DND-41 (cell line): ENCODE data around the gene RSPH6A.

ENCODE experiments used
- EZH2 ChIP-seq: IDR thresholded peaks from 3 replicates; pipeline ENCODE4 v1.6.1; 2012; ENCODE audit warnings: borderline replicate concordance, low read depth, mild to moderate bottlenecking, moderate library complexity, low read length, inconsistent platforms; ENCODE audit not compliant: severe bottlenecking
- TF ChIP-seq, protein P1 (sequence below): IDR thresholded peaks from 2 replicates; pipeline ENCODE4 v1.5.1; 2012; ENCODE audit warnings: borderline replicate concordance, low read length, moderate library complexity, mild to moderate bottlenecking; ENCODE audit not compliant: poor library complexity, severe bottlenecking; ENCODE audit errors: extremely low read depth

DNA sequence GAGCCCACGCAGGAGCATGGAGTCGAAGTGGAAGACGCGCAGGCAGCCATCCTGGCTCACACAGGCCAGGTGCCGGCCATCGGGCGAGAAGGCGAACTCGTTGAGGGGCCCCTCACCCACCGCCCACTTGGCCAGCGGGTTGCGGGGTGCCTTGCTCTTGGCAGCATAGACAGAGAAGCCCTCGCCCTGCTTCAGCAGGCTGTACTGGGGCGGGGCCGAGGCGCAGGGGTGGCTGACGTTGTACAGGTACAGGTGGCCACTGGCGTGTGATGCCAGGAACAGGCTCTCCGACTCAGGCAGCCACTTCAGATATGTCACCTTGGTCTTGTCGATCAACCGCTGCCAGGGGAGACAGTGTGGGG is 28.6 kb downstream of the RSPH6A start:
- TF ChIP-seq, protein P1, sequence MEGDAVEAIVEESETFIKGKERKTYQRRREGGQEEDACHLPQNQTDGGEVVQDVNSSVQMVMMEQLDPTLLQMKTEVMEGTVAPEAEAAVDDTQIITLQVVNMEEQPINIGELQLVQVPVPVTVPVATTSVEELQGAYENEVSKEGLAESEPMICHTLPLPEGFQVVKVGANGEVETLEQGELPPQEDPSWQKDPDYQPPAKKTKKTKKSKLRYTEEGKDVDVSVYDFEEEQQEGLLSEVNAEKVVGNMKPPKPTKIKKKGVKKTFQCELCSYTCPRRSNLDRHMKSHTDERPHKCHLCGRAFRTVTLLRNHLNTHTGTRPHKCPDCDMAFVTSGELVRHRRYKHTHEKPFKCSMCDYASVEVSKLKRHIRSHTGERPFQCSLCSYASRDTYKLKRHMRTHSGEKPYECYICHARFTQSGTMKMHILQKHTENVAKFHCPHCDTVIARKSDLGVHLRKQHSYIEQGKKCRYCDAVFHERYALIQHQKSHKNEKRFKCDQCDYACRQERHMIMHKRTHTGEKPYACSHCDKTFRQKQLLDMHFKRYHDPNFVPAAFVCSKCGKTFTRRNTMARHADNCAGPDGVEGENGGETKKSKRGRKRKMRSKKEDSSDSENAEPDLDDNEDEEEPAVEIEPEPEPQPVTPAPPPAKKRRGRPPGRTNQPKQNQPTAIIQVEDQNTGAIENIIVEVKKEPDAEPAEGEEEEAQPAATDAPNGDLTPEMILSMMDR = no peak
- TF ChIP-seq EZH2 = no peak
